CD4-positive, alpha-beta T cell treated with Interleukin-2 at 100 ng/mL for 4 hours (primary cell): ENCODE measurements around the gene PALM.

Source experiments
- DNase-seq: peaks from one replicate; pipeline ENCODE4 v3.0.0-alpha.2; 2020; ENCODE audit warnings: low spot score

Gene PALM

DNA sequence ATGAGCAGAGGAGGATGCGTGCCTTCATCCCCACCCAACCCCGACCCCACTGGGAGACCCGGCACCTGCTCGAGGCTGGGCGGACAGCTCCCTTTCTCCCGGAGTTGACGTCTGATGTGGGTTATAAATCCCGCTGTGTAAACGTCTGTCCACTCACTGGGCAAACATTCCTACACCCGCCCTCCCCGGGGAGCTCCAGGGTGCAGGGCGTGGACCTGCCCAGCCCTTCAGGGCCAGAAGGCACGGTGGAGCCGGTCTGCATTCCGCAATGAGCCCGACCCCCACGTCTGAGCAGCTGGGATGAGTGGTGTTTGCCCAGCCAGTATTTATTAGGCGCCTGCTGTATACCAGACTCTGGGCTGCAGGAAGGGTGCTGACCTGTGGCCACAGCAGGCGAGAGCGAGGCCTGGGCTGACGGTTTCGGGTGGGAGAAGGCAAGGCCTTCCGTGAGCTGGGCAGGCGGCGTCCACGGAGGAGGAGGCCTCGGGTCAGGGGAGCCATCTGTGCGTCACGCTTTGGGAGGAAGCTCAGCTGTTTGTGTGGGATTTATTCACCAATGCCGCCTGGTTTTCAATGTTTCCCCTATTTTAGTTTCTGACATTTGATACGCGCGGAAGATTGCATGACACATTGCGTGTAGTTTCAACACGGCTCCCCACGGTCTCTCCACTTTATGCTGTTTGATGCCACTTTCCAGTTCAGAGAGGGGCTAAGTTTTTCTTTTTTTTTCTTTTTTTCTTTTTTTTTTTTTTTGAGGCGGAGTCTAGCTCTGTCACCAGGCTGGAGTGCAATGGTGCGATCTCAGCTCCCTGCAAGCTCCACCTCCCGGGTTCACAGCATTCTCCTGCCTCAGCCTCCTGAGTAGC, 44.1 kb downstream of the PALM start:
- DNase-seq: no peak

DNA sequence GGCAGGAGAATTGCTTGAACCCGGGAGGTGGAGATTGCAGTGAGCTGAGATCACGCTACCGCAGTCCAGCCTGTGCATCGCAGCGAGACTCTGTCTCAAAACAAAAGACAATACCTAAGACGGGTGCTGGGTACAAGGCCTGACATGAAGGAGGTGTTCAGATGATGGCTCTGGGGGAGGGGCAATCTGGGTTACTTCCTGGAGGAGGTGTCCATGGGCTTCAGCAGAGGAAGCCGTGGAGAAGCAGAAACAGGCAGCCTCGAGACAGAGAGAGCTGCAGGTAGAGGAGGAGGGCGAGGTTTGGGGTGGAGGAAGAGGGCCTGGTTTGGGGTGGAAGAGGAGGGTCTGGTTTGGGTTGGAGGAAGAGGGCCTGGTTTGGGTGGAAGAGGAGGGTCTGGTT, 45.8 kb downstream of the PALM start:
- no peak for DNase-seq

GRCh38 chr19:755063-755462, 46.3 kb downstream of the PALM start:
- DNase-seq: no peak

- no peak for DNase-seq
Measured at GRCh38 chr19:756236-756635, 47.5 kb downstream of the PALM start.

DNA sequence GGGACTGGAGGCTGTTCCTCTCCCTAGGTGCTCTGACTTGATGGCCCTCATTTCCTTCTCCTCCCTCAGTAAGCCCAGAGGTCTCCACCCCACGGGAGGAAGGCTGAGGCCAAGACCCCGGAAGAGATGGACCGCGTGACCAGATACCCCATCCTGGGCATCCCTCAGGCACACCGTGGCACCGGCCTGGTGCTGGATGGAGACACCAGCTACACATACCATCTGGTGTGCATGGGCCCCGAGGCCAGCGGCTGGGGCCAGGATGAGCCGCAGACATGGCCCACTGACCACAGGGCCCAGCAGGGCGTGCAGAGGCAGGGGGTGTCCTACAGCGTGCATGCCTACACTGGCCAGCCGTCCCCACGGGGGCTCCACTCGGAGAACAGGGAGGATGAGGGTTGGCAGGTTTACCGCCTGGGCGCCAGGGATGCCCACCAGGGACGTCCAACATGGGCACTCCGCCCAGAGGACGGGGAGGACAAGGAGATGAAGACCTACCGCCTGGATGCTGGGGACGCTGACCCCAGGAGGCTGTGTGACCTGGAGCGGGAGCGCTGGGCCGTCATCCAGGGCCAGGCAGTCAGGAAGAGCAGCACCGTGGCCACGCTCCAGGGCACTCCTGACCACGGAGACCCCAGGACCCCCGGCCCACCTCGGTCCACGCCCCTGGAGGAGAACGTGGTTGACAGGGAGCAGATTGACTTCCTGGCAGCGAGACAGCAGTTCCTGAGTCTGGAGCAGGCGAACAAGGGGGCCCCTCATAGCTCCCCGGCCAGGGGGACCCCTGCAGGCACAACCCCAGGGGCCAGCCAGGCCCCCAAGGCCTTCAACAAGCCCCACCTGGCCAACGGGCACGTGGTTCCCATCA, 48.3 kb downstream of the PALM start:
- no peak for DNase-seq

GRCh38 chr19:757811-758668, 49.3 kb downstream of the PALM start:
- no peak for DNase-seq

DNA sequence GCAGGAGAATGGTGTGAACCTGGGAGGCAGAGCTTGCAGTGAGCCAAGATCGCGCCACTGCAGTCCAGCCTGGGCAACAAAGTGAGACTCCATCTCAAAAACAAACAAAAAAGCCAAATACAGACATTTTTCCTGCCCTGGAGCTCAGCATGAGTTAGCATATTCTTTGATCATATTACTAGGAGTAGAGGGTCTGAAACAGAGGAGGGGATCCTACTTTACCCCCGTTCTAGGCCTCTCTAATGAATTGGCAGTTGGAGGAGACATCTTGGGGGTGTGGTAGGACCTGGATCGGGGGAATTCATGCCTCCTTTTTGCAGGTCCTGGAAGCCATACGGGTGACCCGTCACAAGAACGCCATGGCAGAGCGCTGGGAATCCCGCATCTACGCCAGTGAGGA, 54.4 kb downstream of the PALM start:
- DNase-seq: no peak

- DNase-seq: no peak
Measured at GRCh38 chr19:763869-764268, 55.1 kb downstream of the PALM start.

- no peak for DNase-seq
Measured at GRCh38 chr19:764301-764700, 55.6 kb downstream of the PALM start.

DNA sequence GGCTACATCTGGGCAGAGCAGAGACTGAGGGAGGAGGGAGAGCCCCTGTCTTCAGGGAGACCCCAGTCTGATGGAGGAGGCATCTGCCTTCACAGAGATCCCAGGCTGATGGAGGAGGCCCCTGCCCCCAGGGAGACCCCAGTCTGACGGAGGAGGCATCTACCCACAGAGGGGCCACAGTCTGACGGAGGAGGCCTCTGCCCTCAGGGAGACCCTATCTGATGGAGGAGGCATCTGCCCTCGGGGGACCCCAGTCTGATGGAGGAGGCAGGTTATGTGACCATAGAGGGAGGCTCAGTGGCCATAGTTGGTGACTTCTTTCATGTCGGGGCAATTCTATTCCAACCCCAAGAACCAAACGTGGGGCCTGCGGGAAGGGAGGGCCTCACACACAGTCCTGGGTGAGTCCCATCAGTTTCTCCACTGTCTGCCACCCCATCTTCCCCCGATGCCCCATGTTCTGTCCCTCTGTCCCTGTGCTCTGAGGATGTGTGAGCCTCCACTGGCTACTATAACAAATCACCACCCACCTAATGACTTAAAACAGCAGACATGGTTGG, 56.5 kb downstream of the PALM start:
- no peak for DNase-seq

DNA sequence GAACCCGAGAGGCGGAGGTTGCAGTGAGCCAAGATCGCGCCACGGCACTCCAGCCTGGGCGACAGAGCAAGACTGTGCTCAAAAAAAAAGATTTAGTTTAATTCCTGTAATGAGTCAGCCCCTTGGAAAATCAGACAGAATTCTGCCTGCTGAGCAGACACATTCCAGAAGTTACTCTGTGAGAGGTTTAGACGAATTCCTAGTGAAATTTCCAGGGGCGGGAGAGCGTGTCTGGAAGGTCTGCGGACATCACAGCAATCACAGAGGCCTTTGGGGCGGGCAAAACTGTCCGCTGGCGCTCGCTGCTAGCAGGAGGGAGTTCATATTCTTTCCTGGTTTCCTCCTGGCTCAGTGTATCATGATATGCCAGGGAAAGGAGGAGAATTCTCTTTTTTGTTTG, 59.7 kb downstream of the PALM start:
- no peak for DNase-seq

- no peak for DNase-seq
Measured at GRCh38 chr19:769616-770015, 60.9 kb downstream of the PALM start.

DNA sequence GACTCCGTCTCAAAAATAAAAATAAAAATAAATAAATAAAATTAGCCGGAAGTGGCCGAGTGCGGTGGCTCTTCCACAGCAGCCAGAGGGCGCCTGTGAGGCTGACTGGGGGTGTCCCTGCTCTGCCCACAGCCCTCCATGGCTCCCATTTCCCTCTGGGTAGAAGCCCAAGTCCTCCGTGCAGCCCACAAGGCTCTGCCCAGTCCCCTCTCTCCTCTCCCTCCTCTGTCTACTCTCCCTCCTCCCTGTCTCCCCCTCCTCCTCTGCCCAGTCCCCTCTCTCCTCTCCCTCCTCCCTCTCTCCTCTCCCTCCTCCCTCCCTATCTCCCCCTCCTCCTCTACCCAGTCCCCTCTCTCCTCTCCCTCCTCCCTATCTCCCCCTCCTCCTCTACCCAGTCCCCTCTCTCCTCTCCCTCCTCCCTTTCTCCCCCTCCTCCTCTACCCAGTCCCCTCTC, 62.6 kb downstream of the PALM start:
- no peak for DNase-seq

GRCh38 chr19:772063-772462, 63.3 kb downstream of the PALM start:
- no peak for DNase-seq

- no peak for DNase-seq
Measured at GRCh38 chr19:772730-773436, 64.1 kb downstream of the PALM start.

DNA sequence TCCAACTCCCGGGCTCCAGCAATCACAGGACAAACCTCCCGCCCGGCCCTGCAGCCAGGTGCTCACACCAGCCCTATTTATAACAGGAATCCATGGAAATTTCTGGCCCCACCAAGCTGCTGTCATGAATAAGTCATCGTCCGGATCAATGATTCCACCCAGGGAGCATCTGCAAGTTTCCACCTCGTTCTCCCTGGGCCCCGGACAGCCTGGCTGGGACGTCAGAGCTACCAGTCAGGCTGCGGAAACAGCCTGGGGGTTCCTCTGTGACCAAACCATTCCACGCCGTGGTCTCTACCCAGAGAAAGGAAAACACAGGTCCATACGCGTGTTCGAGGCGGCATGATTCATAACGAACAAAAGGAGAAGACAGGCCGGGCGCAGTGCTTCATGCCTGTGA, 67.8 kb downstream of the PALM start:
- no peak for DNase-seq

GRCh38 chr19:778910-779653, 70.3 kb downstream of the PALM start:
- DNase-seq: no peak

DNA sequence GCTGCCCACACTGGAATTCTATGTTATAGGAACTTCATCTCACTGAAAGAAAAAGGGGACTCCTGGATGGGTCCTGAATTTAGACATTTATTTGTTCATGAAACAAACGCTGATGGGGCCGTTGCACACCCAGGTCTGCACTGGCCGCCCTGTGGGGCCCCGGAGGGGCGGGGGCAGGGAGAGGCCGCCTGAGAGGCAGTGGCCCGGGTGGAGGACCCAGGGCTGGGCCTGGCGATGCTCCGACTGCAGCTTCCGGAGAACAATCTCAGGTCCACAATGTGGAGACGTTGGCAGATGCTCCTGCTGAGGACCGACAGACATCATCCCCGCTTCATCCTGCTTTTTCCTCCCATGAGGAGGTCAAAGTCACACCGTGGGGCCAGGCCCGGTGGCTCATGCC, 72.2 kb downstream of the PALM start:
- no peak for DNase-seq

DNA sequence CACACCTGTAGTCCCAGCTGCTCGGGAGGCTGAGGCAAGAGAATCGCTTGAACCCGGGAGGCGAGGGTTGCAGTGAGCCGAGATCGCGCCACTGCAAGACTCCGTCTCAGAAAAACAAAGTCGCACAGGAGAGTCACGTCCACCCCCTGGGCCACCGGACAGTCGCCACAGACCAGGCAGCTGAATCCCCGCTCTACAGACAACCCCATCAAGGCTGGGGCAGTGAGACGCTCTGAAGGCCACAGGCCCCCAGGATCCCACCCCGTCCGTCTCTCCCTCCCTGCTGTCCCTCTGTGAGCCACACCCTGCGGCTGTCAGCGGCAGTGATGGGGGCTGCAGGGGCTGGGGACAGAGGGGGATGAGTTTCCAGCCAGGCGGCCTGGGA, 73.1 kb downstream of the PALM start:
- DNase-seq: no peak

- no peak for DNase-seq
Measured at GRCh38 chr19:782185-782877, 73.6 kb downstream of the PALM start.
